Mammary epithelial cell (primary cell): ENCODE results near the gene MPLKIP.

ENCODE experiments used
- EZH2 ChIP-seq: IDR thresholded peaks from 2 replicates; pipeline ENCODE4 v1.6.1; 2012; ENCODE audit warnings: low read length, inconsistent platforms, borderline replicate concordance
- TF ChIP-seq, protein P1 (sequence below), 2 donors: IDR thresholded peaks in 1 of 2; conservative IDR thresholded peaks in 1 of 2; 2 replicates each; pipeline ENCODE4 v1.5.1; 2011 to 2012; ENCODE audit warnings: inconsistent platforms in 2 of 2, low read length in 2 of 2, mild to moderate bottlenecking in 2 of 2, control low read depth in 1 of 2, low read depth in 1 of 2; ENCODE audit not compliant: insufficient read depth in 1 of 2; ENCODE audit errors: extremely low read depth in 1 of 2

DNA sequence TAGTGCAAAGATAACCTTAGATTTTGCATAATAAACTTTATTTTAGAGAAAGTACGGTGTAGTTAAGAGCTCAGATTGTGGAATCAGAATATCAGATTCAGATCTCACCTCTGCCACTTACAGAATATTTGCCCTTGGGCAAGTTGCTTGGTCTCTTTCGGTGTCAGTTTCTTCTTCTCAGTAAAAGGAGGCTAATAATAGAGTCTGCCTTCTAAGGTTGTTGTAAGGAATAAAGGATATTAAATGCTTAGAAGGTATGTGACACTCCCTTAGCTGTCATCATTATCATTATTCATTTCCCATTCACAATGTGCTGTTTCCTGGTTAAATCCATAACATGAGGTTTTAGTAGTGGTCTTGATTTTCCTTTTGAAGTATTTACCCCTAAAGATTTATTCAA lies 42.2 kb downstream of the MPLKIP start:
- TF ChIP-seq, protein P1, sequence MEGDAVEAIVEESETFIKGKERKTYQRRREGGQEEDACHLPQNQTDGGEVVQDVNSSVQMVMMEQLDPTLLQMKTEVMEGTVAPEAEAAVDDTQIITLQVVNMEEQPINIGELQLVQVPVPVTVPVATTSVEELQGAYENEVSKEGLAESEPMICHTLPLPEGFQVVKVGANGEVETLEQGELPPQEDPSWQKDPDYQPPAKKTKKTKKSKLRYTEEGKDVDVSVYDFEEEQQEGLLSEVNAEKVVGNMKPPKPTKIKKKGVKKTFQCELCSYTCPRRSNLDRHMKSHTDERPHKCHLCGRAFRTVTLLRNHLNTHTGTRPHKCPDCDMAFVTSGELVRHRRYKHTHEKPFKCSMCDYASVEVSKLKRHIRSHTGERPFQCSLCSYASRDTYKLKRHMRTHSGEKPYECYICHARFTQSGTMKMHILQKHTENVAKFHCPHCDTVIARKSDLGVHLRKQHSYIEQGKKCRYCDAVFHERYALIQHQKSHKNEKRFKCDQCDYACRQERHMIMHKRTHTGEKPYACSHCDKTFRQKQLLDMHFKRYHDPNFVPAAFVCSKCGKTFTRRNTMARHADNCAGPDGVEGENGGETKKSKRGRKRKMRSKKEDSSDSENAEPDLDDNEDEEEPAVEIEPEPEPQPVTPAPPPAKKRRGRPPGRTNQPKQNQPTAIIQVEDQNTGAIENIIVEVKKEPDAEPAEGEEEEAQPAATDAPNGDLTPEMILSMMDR (conservative IDR thresholded peaks at IDR 0.05 in 1 of 2, IDR thresholded peaks at IDR 0.05 in 1 of 2; ENCODE audit: extremely low read depth in 1 of 2, insufficient read depth in 1 of 2, low read depth in 1 of 2, low read length in 2 of 2), result no peak
- no peak for TF ChIP-seq EZH2
